ENCODE measurements around the gene LDAH. TPM values are rescaled to one million over a fixed set of nuclear protein-coding genes. Genes with fewer than 3 reads are reported as not detected.

The LDAH gene
- total and polyA plus RNA-seq, 2 experiments from 2014 or later = 12.1 to 37.5 TPM

DNA sequence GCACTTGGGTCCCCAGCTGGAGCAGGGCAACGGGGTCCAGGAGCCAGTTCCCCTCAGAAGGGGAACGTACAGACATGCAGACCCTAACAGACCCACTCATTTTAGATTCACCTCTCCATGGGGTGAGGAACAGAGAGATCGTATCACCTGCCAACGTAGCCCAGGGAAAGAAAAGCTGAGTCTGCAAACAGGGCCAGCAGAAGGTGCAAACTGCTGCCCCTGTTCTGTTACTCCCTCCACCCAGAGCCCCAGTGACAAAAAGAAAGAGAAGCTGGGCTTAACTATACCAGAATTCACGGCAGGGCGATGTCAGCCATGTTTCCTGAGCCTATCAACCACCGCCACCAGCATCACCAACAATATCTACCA is 171.2 kb downstream of the LDAH start:
- no peak for ATAC-seq
- Histone ChIP-seq H3K36me3 (ENCODE audit: insufficient read depth) (no peaks in the 10 kb centered on the region), H2AFZ (peak overlapping the region; percentile 100), H3K27ac (ENCODE audit: low read depth) (no peak overlapping the region), H3F3A (replicated peaks; ENCODE audit: low read depth) (no peaks in the 10 kb centered on the region), H3K4me1 (ENCODE audit: insufficient read depth) (peaks cover 18% of the 10 kb centered on the region), H4K20me1 (replicated peaks; ENCODE audit: insufficient read depth) (no peaks in the 10 kb centered on the region), H3K4me2 (peak overlapping the region; percentile 94), H3K4me3 (peak overlapping the region; percentile 81), H3K79me2 (replicated peaks; ENCODE audit: insufficient read depth) (no peaks in the 10 kb centered on the region), H3K9me2 (ENCODE audit: insufficient read depth) (no peaks in the 10 kb centered on the region), H3K27me3 (ENCODE audit: insufficient read depth) (peaks cover 10% of the 10 kb centered on the region; the same call in 1 of the 2 replicates)
- DNase-seq (ENCODE audit: low spot score) = no peak
- Mint-ChIP-seq H3K27me3 (ENCODE audit: insufficient read depth, low read depth, poor library complexity) (peaks cover 9% of the 10 kb centered on the region), H3K4me1 (peaks cover 29% of the 10 kb centered on the region), H3K36me3 (ENCODE audit: low read depth) (no peaks in the 10 kb centered on the region; the same call in 2 of the 3 replicates), H3K27ac (no peak overlapping the region), H3K4me3 (peak overlapping the region; percentile 83), H3K9me3 (no peaks in the 10 kb centered on the region; the same call in 2 of the 3 replicates)
- TF ChIP-seq EZH2 (IDR thresholded peaks at IDR 0.05; ENCODE audit: low read depth, unreplicated experiment) (no peak), NANOG (IDR thresholded peaks at IDR 0.05; ENCODE audit: borderline replicate concordance) (no peak), JUNB (IDR thresholded peaks at IDR 0.05; ENCODE audit: unreplicated experiment) (no peak), REST (IDR thresholded peaks at IDR 0.05; ENCODE audit: unreplicated experiment) (no peak), POLR2AphosphoS5 (IDR thresholded peaks at IDR 0.05; ENCODE audit: low read depth) (no peak), ZNF331 (CRISPR knock-in tag; IDR thresholded peaks at IDR 0.05; ENCODE audit: low read depth) (no peak), STAT1 (IDR thresholded peaks at IDR 0.05; ENCODE audit: unreplicated experiment) (no peak), CREB1 (CRISPR knock-in tag; IDR thresholded peaks at IDR 0.05; ENCODE audit: low read depth) (no peak), ZNF114 (CRISPR knock-in tag; IDR thresholded peaks at IDR 0.05) (no peak)
- TF ChIP-seq, protein P1, sequence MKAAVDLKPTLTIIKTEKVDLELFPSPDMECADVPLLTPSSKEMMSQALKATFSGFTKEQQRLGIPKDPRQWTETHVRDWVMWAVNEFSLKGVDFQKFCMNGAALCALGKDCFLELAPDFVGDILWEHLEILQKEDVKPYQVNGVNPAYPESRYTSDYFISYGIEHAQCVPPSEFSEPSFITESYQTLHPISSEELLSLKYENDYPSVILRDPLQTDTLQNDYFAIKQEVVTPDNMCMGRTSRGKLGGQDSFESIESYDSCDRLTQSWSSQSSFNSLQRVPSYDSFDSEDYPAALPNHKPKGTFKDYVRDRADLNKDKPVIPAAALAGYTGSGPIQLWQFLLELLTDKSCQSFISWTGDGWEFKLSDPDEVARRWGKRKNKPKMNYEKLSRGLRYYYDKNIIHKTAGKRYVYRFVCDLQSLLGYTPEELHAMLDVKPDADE (IDR thresholded peaks at IDR 0.05) = no peak

DNA sequence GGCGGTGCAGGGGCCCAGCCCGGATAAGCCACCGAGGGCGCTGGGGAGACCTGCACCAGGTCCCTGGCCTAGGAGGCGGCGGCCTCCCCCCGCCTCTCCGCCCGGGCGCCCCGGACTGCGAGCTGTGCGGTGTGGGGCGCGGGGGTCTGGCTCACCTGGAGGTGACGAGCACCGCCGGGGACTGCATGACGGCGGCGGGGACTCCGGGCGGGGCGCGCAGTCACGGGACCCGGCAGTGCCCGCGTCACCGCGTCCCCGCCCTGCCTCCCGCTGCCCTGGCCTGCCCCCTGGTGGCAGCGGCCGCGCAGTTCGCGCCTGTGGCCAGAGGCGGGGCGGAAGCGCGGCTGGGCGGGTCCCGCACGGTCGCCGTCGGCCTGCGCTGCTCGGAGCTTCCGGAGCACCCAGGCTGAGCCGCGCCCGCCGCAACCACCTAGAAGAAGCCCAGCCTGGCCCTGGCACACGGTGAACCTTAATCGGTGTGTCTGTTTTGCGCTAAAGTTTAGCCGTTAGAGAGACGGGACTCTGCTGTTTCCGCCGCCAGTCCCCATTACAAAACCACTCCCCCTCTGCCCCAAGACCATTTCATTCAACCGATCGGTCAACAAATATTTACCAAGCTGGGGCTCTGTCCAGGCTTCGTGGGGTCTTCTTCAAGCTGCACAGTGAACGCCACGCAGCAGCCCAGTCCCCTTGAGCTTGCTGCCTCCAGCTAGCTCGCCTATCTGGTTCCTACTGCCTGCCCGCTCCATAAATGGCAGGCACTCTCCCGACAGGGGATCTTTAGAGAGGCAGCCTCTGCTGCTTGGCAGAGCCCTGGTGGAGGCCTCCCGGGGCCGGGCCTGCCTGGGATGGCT is 171.8 kb downstream of the LDAH start, which contains the start of gene HS1BP3:
Gene HS1BP3, minus strand, starts transcription at position 222 of the 854 bp plus-strand sequence. Its CDS starts 35 bp downstream, at position 187.
- Mint-ChIP-seq H3K4me1 (peaks cover 26% of the 10 kb centered on the region), H3K27ac (peak within 1 kb of the TSS; percentile 64; the same call in 1 of the 2 replicates), H3K4me3 (peak within 1 kb of the TSS; percentile 83), H3K9me3 (no peaks in the 10 kb centered on the region; the same call in 2 of the 3 replicates), H3K36me3 (ENCODE audit: low read depth) (no peaks in the 10 kb centered on the region; the same call in 2 of the 3 replicates), H3K27me3 (ENCODE audit: insufficient read depth, low read depth, poor library complexity) (peaks cover 14% of the 10 kb centered on the region)
- Histone ChIP-seq H2AFZ (peak within 1 kb of the TSS; percentile 100), H3K4me1 (ENCODE audit: insufficient read depth) (peaks cover 14% of the 10 kb centered on the region), H3K36me3 (ENCODE audit: insufficient read depth) (no peaks in the 10 kb centered on the region), H3K4me2 (peak within 1 kb of the TSS; percentile 94), H3K4me3 (peak within 1 kb of the TSS; percentile 81), H3K9me2 (ENCODE audit: insufficient read depth) (no peaks in the 10 kb centered on the region), H3F3A (replicated peaks; ENCODE audit: low read depth) (no peaks in the 10 kb centered on the region), H3K79me2 (replicated peaks; ENCODE audit: insufficient read depth) (no peaks in the 10 kb centered on the region), H3K27ac (ENCODE audit: low read depth) (no peak within 1 kb of the TSS), H3K27me3 (ENCODE audit: insufficient read depth) (peaks cover 10% of the 10 kb centered on the region; the same call in 1 of the 2 replicates), H4K20me1 (replicated peaks; ENCODE audit: insufficient read depth) (no peaks in the 10 kb centered on the region)
- ATAC-seq (peak; percentile 93), DNase-seq (ENCODE audit: low spot score) (peak; percentile 87)
- TF ChIP-seq JUNB (IDR thresholded peaks at IDR 0.05; ENCODE audit: unreplicated experiment) = no peak
- TF ChIP-seq POLR2AphosphoS5 (IDR thresholded peaks at IDR 0.05; ENCODE audit: low read depth) = peak; percentile 78
- no peak for TF ChIP-seq REST (IDR thresholded peaks at IDR 0.05; ENCODE audit: unreplicated experiment)
- TF ChIP-seq, protein P1 (IDR thresholded peaks at IDR 0.05) = no peak
- TF ChIP-seq CREB1 (CRISPR knock-in tag; IDR thresholded peaks at IDR 0.05; ENCODE audit: low read depth) = peak; percentile 93
- TF ChIP-seq ZNF114 (CRISPR knock-in tag; IDR thresholded peaks at IDR 0.05) = no peak
- no peak for TF ChIP-seq EZH2phosphoT487 (IDR thresholded peaks at IDR 0.05; ENCODE audit: unreplicated experiment)

Measured in GM23338 (cell line).